ENCODE results near the gene BFAR. TPM values are rescaled to one million over a fixed set of nuclear protein-coding genes. Genes with fewer than 3 reads are reported as not detected.
"Not testable (repeated sequence)": the region's sequence is repeated elsewhere in the genome, so short reads cannot be mapped to it uniquely, and the experiment has no call there.

The BFAR gene
- total RNA-seq, 4 donors from 2014 or later, result 41.6 to 51.4 (median 44.8) TPM

GRCh38 chr16:14681115-14681514 is 48.4 kb downstream of the BFAR start:
- WGBS, result 93% methylated on average over 4 of the region's 4 CpGs
- H3K36me3 ChIP-seq, result no peaks in the 10 kb centered on the region
- TF ChIP-seq POLR2AphosphoS5 (IDR thresholded peaks at IDR 0.05), result no peak
- DNase-seq (ENCODE audit: low spot score in 2 of 2), result no peak
- no peak overlapping the region for H3K27ac ChIP-seq
- no peaks in the 10 kb centered on the region for H3K4me1 ChIP-seq
- no peaks in the 10 kb centered on the region for H3K27me3 ChIP-seq
- H3K4me3 ChIP-seq, result no peak overlapping the region
- no peaks in the 10 kb centered on the region for H3K9me3 ChIP-seq

GRCh38 chr16:14682121-14682520 is 49.4 kb downstream of the BFAR start:
- no peak for DNase-seq (ENCODE audit: low spot score in 2 of 2)
- no peak overlapping the region for H3K27ac ChIP-seq
- no peaks in the 10 kb centered on the region for H3K27me3 ChIP-seq
- H3K9me3 ChIP-seq, result no peaks in the 10 kb centered on the region
- no peaks in the 10 kb centered on the region for H3K4me1 ChIP-seq
- WGBS, result 76% methylated on average over 8 of the region's 8 CpGs
- no peak overlapping the region for H3K4me3 ChIP-seq
- TF ChIP-seq CTCF (IDR thresholded peaks at IDR 0.05) (no peak), POLR2A (IDR thresholded peaks at IDR 0.05) (no peak), EP300 (IDR thresholded peaks at IDR 0.05) (no peak), POLR2AphosphoS5 (IDR thresholded peaks at IDR 0.05) (no peak)
- H3K36me3 ChIP-seq, result no peaks in the 10 kb centered on the region

GRCh38 chr16:14685870-14686793 is 53.4 kb downstream of the BFAR start:
- not testable (repeated sequence) for H3K27me3 ChIP-seq; H3K36me3 ChIP-seq; H3K9me3 ChIP-seq; H3K4me1 ChIP-seq; H3K27ac ChIP-seq; H3K4me3 ChIP-seq; DNase-seq (ENCODE audit: low spot score in 2 of 2)
- WGBS, result 82% methylated on average over 15 of the region's 15 CpGs

- WGBS, result no CpG with 5 or more reads among the region's 28 CpGs
- not testable (repeated sequence) for H3K4me1 ChIP-seq
These were observed 61.4 kb downstream of the BFAR start, which contains the start of gene PLA2G10 for GRCh38 chr16:14694129-14694528. Gene PLA2G10 (minus strand): TSS chr16:14694308. CDS start chr16:14694229, 79 bp downstream.

GRCh38 chr16:14701859-14702258 is 69.1 kb downstream of the BFAR start:
- DNase-seq (ENCODE audit: low spot score in 2 of 2); H3K27me3 ChIP-seq; H3K4me1 ChIP-seq; H3K9me3 ChIP-seq; H3K36me3 ChIP-seq; H3K27ac ChIP-seq; H3K4me3 ChIP-seq: not testable (repeated sequence)
- no CpG with 5 or more reads among the region's 7 CpGs for WGBS

More at GRCh38 chr16:14694129-14694528, 61.4 kb downstream of the BFAR start, which contains the start of gene PLA2G10:
- not testable (repeated sequence) for H3K36me3 ChIP-seq; H3K27me3 ChIP-seq; DNase-seq (ENCODE audit: low spot score in 2 of 2); H3K4me3 ChIP-seq; H3K27ac ChIP-seq; H3K9me3 ChIP-seq

DNA sequence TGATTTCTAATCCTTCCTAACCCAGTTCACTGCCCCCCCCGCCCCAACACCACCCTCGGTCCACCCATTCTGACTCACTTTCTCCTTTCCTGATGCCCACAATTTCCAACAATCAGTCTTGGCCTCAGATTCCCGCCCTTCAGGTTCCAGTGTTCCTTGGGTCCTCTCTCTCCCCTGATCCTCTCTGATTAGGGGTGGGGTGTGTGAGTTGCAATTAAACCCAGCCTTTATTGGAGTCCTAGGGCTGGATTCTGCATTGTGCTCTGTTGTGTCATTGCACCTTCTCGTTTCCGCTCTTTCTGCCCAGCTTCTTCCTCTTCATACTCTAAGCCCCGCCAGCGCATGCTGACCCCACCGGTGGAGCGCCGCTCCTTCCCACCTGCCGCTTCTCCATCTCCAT is 69.9 kb downstream of the BFAR start:
- H3K4me3 ChIP-seq; H3K36me3 ChIP-seq; DNase-seq (ENCODE audit: low spot score in 2 of 2); H3K27ac ChIP-seq; H3K27me3 ChIP-seq; H3K4me1 ChIP-seq; H3K9me3 ChIP-seq: not testable (repeated sequence)
- no CpG with 5 or more reads among the region's 11 CpGs for WGBS

DNA sequence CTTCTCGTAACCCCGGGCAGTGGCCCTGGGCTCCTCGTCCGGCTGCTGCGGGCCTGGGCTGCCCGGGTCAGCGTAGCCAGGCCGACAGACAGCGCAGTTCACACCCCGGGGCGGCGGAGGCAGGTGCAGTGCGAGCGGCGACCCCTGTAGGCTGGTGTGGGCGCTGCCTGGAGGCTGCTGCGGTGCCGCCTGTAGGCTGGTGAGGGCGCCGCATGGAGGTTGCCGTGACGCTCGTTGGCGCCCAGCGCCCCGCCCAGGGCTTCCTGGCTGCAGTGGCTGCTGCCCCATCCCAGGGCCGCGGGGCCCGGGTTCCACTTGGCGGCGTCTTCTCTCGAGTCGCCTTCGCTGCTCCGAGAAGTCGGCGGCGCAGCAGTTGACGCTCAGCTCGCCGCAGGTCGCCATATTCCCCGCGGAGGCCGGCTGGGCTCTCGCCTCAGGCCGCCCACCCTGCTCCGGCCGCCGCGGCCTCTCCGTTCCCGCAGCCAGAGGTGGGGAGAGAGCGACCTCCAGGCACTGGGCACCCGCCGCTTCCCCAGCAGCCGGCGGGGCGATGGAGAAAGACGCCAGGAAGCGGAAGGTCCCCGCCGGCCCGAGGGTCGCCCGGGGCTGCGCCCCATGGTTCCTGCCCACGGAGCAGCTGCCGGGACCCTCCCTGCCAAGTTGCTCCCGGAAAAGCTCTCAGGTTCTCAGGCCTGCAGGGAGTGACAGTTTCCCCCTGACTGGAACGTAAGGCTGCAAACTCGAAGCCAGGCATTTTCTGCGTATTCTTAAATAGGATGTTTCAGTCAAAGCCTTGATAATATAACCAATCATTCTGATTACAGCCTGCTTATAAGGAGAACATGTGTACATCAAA is 70.6 kb downstream of the BFAR start, which contains the start of gene NPIPA3:
TSS of gene NPIPA3 (plus strand) at position 256 of the 856 bp plus-strand sequence. CDS start 5,533 bp downstream, outside the sequence.
- not testable (repeated sequence) for H3K4me1 ChIP-seq; DNase-seq (ENCODE audit: low spot score in 2 of 2); H3K9me3 ChIP-seq; H3K27ac ChIP-seq; H3K27me3 ChIP-seq; H3K36me3 ChIP-seq; H3K4me3 ChIP-seq
- WGBS, result no CpG with 5 or more reads among the region's 73 CpGs

Other genes with a start within 250 kb of the BFAR start
- gene PARN, start 2.7 kb upstream of the BFAR start, total RNA-seq, result 10 to 100 TPM; 33.7 to 44.6 (median 37.1) TPM
- not detected for gene PLA2G10, start 61.4 kb downstream of the BFAR start, total RNA-seq
- 1 to 10 TPM in 2 of 4 donors, not detected in 2; 1.9 to 2.3 TPM for gene NPIPA3, start 70.5 kb downstream of the BFAR start, total RNA-seq
- gene NPIPA2, start 109.6 kb downstream of the BFAR start, total RNA-seq, result 1 to 10 TPM in 3 of 4 donors, not detected in 1; 2.0 to 4.0 (median 2.8) TPM
- gene NOMO1, start 200.8 kb downstream of the BFAR start, total RNA-seq, result 10 to 100 TPM; 34.6 to 56.5 (median 46.7) TPM

Measured in suprapubic skin (tissue), 4 donors.